ENCODE measurements around the gene PELO.
"Not testable (repeated sequence)": the region's sequence is repeated elsewhere in the genome, so short reads cannot be mapped to it uniquely, and the experiment has no call there.

Gene PELO

GRCh38 chr5:52787600-52788504 is at the start of gene PELO, which contains the start of gene ITGA1:
Gene PELO (plus strand): TSS chr5:52787916. CDS start chr5:52800395, 12,479 bp downstream.
Gene ITGA1 (plus strand): TSS chr5:52787916. CDS start chr5:52788354, 438 bp downstream.
- DNase-seq = peak; percentile 35

- no peak for DNase-seq
Observed at GRCh38 chr5:52738095-52738506, 49.6 kb upstream of the PELO start.

GRCh38 chr5:52740007-52740406 is 47.7 kb upstream of the PELO start:
- no peak for DNase-seq

GRCh38 chr5:52743012-52743411 is 44.7 kb upstream of the PELO start:
- DNase-seq = no peak

GRCh38 chr5:52743529-52743928 is 44.2 kb upstream of the PELO start:
- no peak for DNase-seq

- DNase-seq = peak; percentile 54
Observed at GRCh38 chr5:52743970-52744369, 43.7 kb upstream of the PELO start.

- not testable (repeated sequence) for DNase-seq
Observed at GRCh38 chr5:52744867-52745458, 42.8 kb upstream of the PELO start.

GRCh38 chr5:52746539-52746938 is 41.2 kb upstream of the PELO start:
- no peak for DNase-seq

- no peak for DNase-seq
Observed at GRCh38 chr5:52748590-52748989, 39.1 kb upstream of the PELO start.

- no peak for DNase-seq
Observed at GRCh38 chr5:52749666-52750065, 38.0 kb upstream of the PELO start.

GRCh38 chr5:52751137-52751536 is 36.6 kb upstream of the PELO start:
- no peak for DNase-seq

GRCh38 chr5:52754051-52754450 is 33.7 kb upstream of the PELO start:
- DNase-seq = no peak

GRCh38 chr5:52757527-52757926 is 30.2 kb upstream of the PELO start:
- DNase-seq = no peak

GRCh38 chr5:52758014-52758413 is 29.7 kb upstream of the PELO start:
- no peak for DNase-seq

GRCh38 chr5:52759331-52759730 is 28.4 kb upstream of the PELO start:
- no peak for DNase-seq

GRCh38 chr5:52760695-52761366 is 26.9 kb upstream of the PELO start:
- DNase-seq = peak; percentile 50

GRCh38 chr5:52767217-52767743 is 20.4 kb upstream of the PELO start:
- DNase-seq = no peak

GRCh38 chr5:52767766-52768480 is 19.8 kb upstream of the PELO start:
- DNase-seq = no peak

GRCh38 chr5:52769061-52769460 is 18.7 kb upstream of the PELO start:
- DNase-seq = no peak

GRCh38 chr5:52770287-52770939 is 17.3 kb upstream of the PELO start:
- no peak for DNase-seq

- peak; percentile 50 for DNase-seq
Observed at GRCh38 chr5:52771343-52772039, 16.2 kb upstream of the PELO start.
